Measurements from ENCODE around the gene PLXNC1.
A peak's percentile ranks its signal among the peaks of the same experiment; 100 is the strongest.

The PLXNC1 gene

GRCh38 chr12:94207849-94208621 is 59.7 kb downstream of the PLXNC1 start:
- no peak for DNase-seq

DNA sequence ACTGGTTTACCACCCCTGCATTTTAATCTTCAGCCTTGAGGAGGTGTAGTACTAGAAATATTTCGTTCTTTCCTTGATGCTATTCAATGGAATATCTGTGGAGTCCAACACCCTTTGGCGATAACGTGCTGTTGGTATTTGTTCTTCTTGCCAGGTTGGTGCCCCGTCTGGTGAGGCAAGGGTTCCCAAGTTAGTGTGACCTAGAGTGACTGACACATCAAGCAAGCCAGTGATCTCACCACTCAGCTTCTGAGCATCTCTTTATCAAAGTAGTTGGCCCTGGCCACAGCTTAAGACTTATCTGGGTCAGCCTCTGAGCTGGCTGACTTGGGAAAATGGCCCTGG is 60.2 kb downstream of the PLXNC1 start:
- no peak for DNase-seq

DNA sequence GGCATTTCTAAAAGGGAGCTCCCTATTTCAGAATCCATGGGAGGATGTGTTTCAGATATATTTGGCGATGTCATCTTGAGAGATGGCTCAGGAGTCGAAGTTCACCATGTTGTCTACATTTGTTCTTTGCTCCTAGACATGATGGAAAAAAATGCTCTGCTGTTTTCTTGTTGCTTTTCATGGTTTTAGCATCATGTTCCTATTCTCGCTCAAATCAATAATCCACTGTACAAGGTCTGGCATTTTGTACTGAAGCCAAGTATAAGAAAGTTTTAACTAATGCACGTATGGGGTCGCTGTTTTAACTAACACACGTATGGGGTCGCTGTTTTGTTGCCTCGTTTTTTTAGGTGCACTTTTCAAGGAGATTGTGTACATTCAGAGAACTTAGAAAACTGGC is 60.9 kb downstream of the PLXNC1 start:
- DNase-seq, result no peak

- DNase-seq, result no peak
These were observed 62.6 kb downstream of the PLXNC1 start for GRCh38 chr12:94211021-94211420.

DNA sequence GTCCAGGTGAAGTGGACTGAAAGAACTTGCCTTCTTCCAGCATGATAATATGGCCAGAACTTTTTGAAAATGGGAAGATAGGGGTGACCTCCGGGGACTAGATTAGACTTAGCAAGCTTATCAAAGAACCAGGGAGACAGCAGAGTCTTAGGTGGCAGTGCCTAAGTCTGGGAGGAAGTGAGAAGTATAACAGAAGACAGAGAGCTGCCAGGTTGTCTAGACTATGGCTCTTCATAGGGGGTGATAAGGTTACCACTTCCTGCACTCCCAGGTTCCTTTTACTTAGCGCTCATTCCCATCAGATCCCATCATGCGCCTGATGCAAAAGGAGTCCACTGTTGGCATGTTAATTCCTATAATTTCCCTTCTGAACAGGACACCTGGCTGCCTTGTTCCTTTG is 69.9 kb downstream of the PLXNC1 start:
- no peak for DNase-seq

- no peak for DNase-seq
These were observed 71.4 kb downstream of the PLXNC1 start for GRCh38 chr12:94219622-94220302.

DNA sequence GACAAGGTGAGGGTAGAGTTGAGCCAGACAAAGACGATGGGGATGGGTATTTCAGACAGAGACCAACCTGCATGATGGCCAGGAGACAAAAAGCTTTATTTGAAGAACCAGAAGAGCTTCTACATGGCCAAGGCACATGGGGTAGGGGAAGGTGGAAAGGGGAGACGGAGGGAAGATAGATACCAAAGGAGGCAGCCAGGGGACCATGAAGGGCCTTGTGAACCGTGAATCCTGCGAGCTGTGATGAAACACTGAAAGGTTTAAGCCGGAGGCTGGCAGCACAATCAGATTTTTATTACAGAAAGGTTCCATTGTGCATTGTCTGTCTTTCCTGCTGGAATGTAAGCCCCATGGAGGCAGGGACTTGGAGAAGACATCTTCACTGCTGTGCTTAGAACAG is 72.4 kb downstream of the PLXNC1 start:
- no peak for DNase-seq

- DNase-seq, result no peak
These were observed 74.1 kb downstream of the PLXNC1 start for GRCh38 chr12:94222351-94223084.

GRCh38 chr12:94223842-94224241 is 75.5 kb downstream of the PLXNC1 start:
- no peak for DNase-seq

DNA sequence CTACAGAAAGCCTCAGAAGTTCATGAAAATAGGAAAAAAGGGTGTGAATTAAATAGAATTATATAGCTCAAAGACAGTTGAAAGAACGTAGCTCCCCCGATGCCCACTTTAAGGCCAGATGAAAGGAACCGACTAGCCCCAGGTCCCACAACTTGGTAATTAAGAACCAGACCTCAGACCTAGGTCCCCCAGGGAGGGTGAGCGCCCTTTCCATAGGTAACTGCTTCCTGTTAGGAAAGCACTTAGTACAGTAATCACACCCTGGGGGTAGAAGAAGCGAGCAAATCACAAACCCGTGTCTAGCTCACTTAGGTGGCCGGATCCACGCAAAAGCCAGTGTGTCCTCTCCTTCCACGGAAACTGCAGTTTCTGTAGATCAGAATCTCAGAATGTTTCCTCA is 77.1 kb downstream of the PLXNC1 start:
- DNase-seq, result peak; percentile 49

- DNase-seq, result peak; percentile 36
These were observed 77.7 kb downstream of the PLXNC1 start for GRCh38 chr12:94225947-94226630.

DNA sequence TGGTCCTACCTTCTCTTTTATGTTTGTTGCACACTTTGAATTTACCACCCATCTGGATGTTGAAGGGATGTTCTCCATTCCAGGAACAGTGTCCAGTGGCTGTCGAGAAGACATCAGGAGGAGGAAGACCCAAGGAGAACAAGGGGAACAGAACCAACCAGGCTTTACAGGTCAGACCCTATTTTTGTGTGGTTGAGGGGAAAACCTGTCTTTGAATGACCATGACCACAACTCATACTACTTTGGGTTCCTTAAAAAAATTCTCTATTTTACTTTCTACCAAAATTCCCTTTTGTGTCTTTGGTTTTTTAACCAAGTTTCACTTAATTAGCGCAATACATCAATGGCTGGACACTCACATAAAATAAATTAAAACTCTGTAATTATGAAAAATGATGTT is 78.7 kb downstream of the PLXNC1 start:
- DNase-seq, result no peak

- no peak for DNase-seq
These were observed 80.1 kb downstream of the PLXNC1 start for GRCh38 chr12:94228488-94228907.

GRCh38 chr12:94229902-94230301 is 81.5 kb downstream of the PLXNC1 start:
- DNase-seq, result no peak

- no peak for DNase-seq
These were observed 82.1 kb downstream of the PLXNC1 start for GRCh38 chr12:94230357-94230905.

GRCh38 chr12:94231709-94232108 is 83.3 kb downstream of the PLXNC1 start:
- no peak for DNase-seq

- DNase-seq, result no peak
These were observed 87.5 kb downstream of the PLXNC1 start for GRCh38 chr12:94235848-94236247.

GRCh38 chr12:94239332-94239993 is 91.1 kb downstream of the PLXNC1 start:
- no peak for DNase-seq

GRCh38 chr12:94240171-94240570 is 91.8 kb downstream of the PLXNC1 start:
- DNase-seq, result no peak

- peak; percentile 47 for DNase-seq
These were observed 94.5 kb downstream of the PLXNC1 start for GRCh38 chr12:94242901-94243300.

GRCh38 chr12:94244165-94245133 is 96.1 kb downstream of the PLXNC1 start:
- DNase-seq, result no peak
